SK-N-MC (cell line): ENCODE measurements around the gene CCDC158.

Source experiments
- EZH2 ChIP-seq: fragments of 200-600 bp; sonication (generic); IDR thresholded peaks from one replicate; pipeline ENCODE4 v1.6.1; 2017; ENCODE audit warnings: antibody characterized with exemption
- POLR2AphosphoS5 ChIP-seq: IDR thresholded peaks from 2 replicates; pipeline ENCODE4 v1.6.1; 2012; ENCODE audit warnings: mild to moderate bottlenecking, low read depth, low read length, borderline replicate concordance

DNA sequence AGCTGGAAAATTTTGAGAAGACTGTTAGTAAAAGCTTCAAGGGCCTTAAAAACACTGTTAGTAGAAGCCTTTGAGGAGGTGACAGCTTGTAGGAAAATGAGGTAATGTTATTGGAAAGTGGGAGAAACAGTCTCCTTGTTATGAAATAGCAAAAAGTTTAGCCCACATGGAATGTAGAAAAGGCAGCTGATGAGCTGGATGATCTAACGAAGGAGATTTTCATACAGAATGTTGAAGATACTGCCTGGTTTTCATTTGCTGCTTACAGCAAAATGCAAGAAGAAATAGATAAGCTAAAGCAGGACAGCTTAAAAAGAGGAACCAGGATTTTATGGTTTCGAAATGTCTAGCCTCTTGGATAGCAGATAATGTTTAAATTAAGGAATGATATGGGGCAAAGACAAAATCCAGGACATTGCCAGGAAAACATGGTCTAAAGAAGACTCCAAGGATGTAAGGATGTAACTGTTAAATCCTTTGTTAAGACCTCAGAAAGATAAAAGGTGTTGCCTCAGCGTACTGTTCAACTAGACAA, 124.6 kb downstream of the CCDC158 start:
- TF ChIP-seq POLR2AphosphoS5 (no peak), EZH2 (no peak)
